Upper lobe of left lung (tissue), 4 donors: ENCODE results near the gene CNTNAP5.

Experiments used
- CTCF ChIP-seq, 6 experiments: fragments of 450-650 bp in 4 of 6; fragments of 200-600 bp in 2 of 6; sonication (generic) in 2 of 6; IDR thresholded peaks; one replicate each; pipeline ENCODE4 v1.5.1; 2016 to 2019; ENCODE audit warnings: antibody characterized with exemption in 6 of 6
- POLR2A ChIP-seq, 4 donors: fragments of 450-650 bp; IDR thresholded peaks; one replicate each; pipeline ENCODE4 v1.5.1; 2016 to 2017; ENCODE audit warnings: antibody characterized with exemption in 4 of 4, mild to moderate bottlenecking in 2 of 4

DNA sequence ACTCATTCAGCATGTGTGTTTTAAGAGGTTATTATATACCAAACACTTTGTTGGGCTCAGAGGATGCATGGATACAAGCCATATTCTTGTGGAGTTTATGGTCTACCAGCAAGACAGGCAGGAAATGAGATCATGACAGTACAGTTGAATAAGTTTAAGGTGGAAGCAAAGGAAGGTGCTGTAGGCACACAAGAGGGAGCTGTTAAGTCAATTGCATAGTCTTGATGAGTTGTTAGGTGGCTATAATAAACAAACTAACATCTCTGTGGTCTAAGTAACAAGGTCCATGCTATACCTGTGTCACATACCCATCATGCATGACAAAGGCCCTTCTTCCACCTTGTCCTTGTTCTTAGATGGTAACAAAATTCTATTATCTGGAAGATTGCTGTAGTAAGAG, 538.3 kb downstream of the CNTNAP5 start:
- no peak for TF ChIP-seq POLR2A (IDR thresholded peaks at IDR 0.05)
- no peak for TF ChIP-seq CTCF (IDR thresholded peaks at IDR 0.05)
